ENCODE data around the gene ZNF23. TPM values are rescaled to one million over a fixed set of nuclear protein-coding genes. Genes with fewer than 3 reads are reported as not detected.

The ZNF23 gene
- total RNA-seq, 1 experiment from 2014 or later, result 9.6 TPM

GRCh38 chr16:71421911-71422310 lies 40.1 kb downstream of the ZNF23 start:
- Histone ChIP-seq H4K20me1 (ENCODE audit: control insufficient read depth, insufficient read depth, insufficient read length) (no peaks in the 10 kb centered on the region), H4K5ac (ENCODE audit: insufficient read length, low read depth, low read length) (no peak overlapping the region), H3K27me3 (ENCODE audit: insufficient read depth, low read length) (no peaks in the 10 kb centered on the region), H3K4ac (ENCODE audit: low read depth, low read length) (no peak overlapping the region), H3K4me1 (ENCODE audit: insufficient read depth, low read length) (no peaks in the 10 kb centered on the region), H4K91ac (ENCODE audit: insufficient read length, low read depth, low read length) (no peak overlapping the region), H2BK12ac (ENCODE audit: insufficient read length, low read depth, low read length) (no peak overlapping the region), H2AFZ (ENCODE audit: low read length) (no peak overlapping the region), H3K9me3 (ENCODE audit: control insufficient read depth, low read depth, low read length) (no peaks in the 10 kb centered on the region), H3K9ac (ENCODE audit: extremely low read depth, insufficient read length, low read length) (no peak overlapping the region), H2BK20ac (ENCODE audit: low read depth, low read length, poor library complexity, severe bottlenecking) (no peak overlapping the region), H2BK15ac (ENCODE audit: low read depth, low read length) (no peak overlapping the region), H3K27ac (ENCODE audit: insufficient read length, low read depth, low read length) (no peak overlapping the region), H3K4me2 (ENCODE audit: insufficient read depth, insufficient read length, low read length) (no peak overlapping the region), H3K56ac (ENCODE audit: insufficient read length, low read depth, low read length) (no peak overlapping the region), H3K14ac (ENCODE audit: insufficient read depth, low read length) (no peak overlapping the region), H2AK5ac (ENCODE audit: insufficient read length, low read length) (no peak overlapping the region), H4K8ac (replicated peaks; ENCODE audit: insufficient read length, low read depth, low read length) (no peak overlapping the region), H3T11ph (ENCODE audit: low read length) (no peak overlapping the region), H3K79me2 (ENCODE audit: insufficient read depth, low read length) (no peaks in the 10 kb centered on the region), H3K23ac (ENCODE audit: insufficient read length, low read depth, low read length) (no peak overlapping the region), H2BK120ac (ENCODE audit: low read depth, low read length, poor library complexity, severe bottlenecking) (no peak overlapping the region), H3K23me2 (ENCODE audit: insufficient read length, low read depth, low read length, poor library complexity, severe bottlenecking) (no peaks in the 10 kb centered on the region), H3K18ac (ENCODE audit: insufficient read length, low read depth, low read length) (no peak overlapping the region), H2BK5ac (ENCODE audit: insufficient read length, low read length) (no peak overlapping the region), H3K79me1 (ENCODE audit: insufficient read depth, low read depth, low read length, poor library complexity, severe bottlenecking) (no peaks in the 10 kb centered on the region)
- peak; percentile 71 for DNase-seq
- Mint-ChIP-seq H3K36me3 (ENCODE audit: insufficient read depth in 1 of 3, low read depth in 3 of 3) (peaks cover 0 to 2% (median 0%) of the 10 kb centered on the region in 3 experiments; a peak in 1 of 7 replicates), H3K27me3 (ENCODE audit: low read depth) (peaks cover 47% of the 10 kb centered on the region), H3K4me1 (peaks cover 12 to 15% of the 10 kb centered on the region in 2 experiments), H3K27ac (no peak overlapping the region; a peak in 1 of 7 replicates), H3K4me3 (no peak overlapping the region), H3K9me3 (no peaks in the 10 kb centered on the region; a peak in 2 of 5 replicates)
- no CpG with 5 or more reads among the region's 4 CpGs for WGBS (ENCODE audit: extremely low coverage, insufficient read length, low lambda C conversion rate)
- TF ChIP-seq, protein P1, sequence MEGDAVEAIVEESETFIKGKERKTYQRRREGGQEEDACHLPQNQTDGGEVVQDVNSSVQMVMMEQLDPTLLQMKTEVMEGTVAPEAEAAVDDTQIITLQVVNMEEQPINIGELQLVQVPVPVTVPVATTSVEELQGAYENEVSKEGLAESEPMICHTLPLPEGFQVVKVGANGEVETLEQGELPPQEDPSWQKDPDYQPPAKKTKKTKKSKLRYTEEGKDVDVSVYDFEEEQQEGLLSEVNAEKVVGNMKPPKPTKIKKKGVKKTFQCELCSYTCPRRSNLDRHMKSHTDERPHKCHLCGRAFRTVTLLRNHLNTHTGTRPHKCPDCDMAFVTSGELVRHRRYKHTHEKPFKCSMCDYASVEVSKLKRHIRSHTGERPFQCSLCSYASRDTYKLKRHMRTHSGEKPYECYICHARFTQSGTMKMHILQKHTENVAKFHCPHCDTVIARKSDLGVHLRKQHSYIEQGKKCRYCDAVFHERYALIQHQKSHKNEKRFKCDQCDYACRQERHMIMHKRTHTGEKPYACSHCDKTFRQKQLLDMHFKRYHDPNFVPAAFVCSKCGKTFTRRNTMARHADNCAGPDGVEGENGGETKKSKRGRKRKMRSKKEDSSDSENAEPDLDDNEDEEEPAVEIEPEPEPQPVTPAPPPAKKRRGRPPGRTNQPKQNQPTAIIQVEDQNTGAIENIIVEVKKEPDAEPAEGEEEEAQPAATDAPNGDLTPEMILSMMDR (conservative IDR thresholded peaks at IDR 0.05), result peak; percentile 79
